Loucy (cell line): ENCODE measurements around the gene ASIC2.

Source experiments
- EZH2phosphoT487 ChIP-seq: fragments of 200-600 bp; IDR thresholded peaks from 2 replicates; pipeline ENCODE4 v1.6.1; 2018; ENCODE audit warnings: antibody characterized with exemption, mild to moderate bottlenecking, moderate library complexity, borderline replicate concordance
- TF ChIP-seq, protein P1 (sequence below): fragments of 200-600 bp; sonication (generic); conservative IDR thresholded peaks from 2 replicates; pipeline ENCODE4 v1.5.1; 2014; ENCODE audit warnings: mild to moderate bottlenecking, antibody characterized with exemption, low read length

- TF ChIP-seq, protein P1, sequence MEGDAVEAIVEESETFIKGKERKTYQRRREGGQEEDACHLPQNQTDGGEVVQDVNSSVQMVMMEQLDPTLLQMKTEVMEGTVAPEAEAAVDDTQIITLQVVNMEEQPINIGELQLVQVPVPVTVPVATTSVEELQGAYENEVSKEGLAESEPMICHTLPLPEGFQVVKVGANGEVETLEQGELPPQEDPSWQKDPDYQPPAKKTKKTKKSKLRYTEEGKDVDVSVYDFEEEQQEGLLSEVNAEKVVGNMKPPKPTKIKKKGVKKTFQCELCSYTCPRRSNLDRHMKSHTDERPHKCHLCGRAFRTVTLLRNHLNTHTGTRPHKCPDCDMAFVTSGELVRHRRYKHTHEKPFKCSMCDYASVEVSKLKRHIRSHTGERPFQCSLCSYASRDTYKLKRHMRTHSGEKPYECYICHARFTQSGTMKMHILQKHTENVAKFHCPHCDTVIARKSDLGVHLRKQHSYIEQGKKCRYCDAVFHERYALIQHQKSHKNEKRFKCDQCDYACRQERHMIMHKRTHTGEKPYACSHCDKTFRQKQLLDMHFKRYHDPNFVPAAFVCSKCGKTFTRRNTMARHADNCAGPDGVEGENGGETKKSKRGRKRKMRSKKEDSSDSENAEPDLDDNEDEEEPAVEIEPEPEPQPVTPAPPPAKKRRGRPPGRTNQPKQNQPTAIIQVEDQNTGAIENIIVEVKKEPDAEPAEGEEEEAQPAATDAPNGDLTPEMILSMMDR, result no peak
- TF ChIP-seq EZH2phosphoT487, result no peak
Measured at GRCh38 chr17:33178681-33179080, 114.4 kb downstream of the ASIC2 start.
